NT2/D1 (cell line): ENCODE data around the gene ELMO1.

Source experiments
- DNase-seq: peaks from one replicate; pipeline ENCODE4 v3.0.0-alpha.2; 2011; ENCODE audit warnings: low read depth, low spot score
- H3K27me3 ChIP-seq: 2 replicates; pipeline ENCODE4 v1.6.0; 2011; ENCODE audit warnings: mild to moderate bottlenecking; ENCODE audit not compliant: insufficient read length, insufficient read depth
- H3K36me3 ChIP-seq: 2 replicates; pipeline ENCODE4 v1.6.1; 2011; ENCODE audit warnings: mild to moderate bottlenecking, low read length, mixed read lengths; ENCODE audit not compliant: insufficient read depth, insufficient read length
- H3K4me1 ChIP-seq: 2 replicates; pipeline ENCODE4 v1.5.1; 2011; ENCODE audit not compliant: insufficient read depth, insufficient read length
- H3K4me3 ChIP-seq: 2 replicates; pipeline ENCODE4 v1.5.1; 2011; ENCODE audit warnings: low read depth; ENCODE audit not compliant: insufficient read length
- H3K9ac ChIP-seq: 2 replicates; pipeline ENCODE4 v1.6.0; 2011; ENCODE audit warnings: low read depth; ENCODE audit not compliant: insufficient read length
- H3K9me3 ChIP-seq: 2 replicates; pipeline ENCODE4 v1.5.1; 2011; ENCODE audit warnings: mild to moderate bottlenecking, low read length; ENCODE audit not compliant: insufficient read depth
- SUZ12 ChIP-seq: IDR thresholded peaks from 2 replicates; pipeline ENCODE4 v1.6.1; 2011; ENCODE audit not compliant: insufficient read length, insufficient read depth; ENCODE audit errors: extremely low read depth
- YY1 ChIP-seq: IDR thresholded peaks from 2 replicates; pipeline ENCODE4 v1.6.1; 2011; ENCODE audit not compliant: insufficient read length, insufficient read depth
- ZNF274 ChIP-seq: IDR thresholded peaks from 2 replicates; pipeline ENCODE4 v1.6.1; 2011; ENCODE audit warnings: mild to moderate bottlenecking, low read depth, low read length

Gene ELMO1

GRCh38 chr7:36943591-36944435 lies 504.9 kb downstream of the ELMO1 start:
- Histone ChIP-seq H3K4me3 (no peak overlapping the region), H3K36me3 (no peaks in the 10 kb centered on the region), H3K9me3 (peaks cover 51% of the 10 kb centered on the region), H3K27me3 (no peaks in the 10 kb centered on the region), H3K9ac (no peak overlapping the region), H3K4me1 (no peaks in the 10 kb centered on the region)
- no peak for TF ChIP-seq YY1
- no peak for TF ChIP-seq SUZ12
- no peak for TF ChIP-seq ZNF274
- DNase-seq, result no peak

- TF ChIP-seq ZNF274, result no peak
- TF ChIP-seq YY1, result no peak
- no peak for TF ChIP-seq SUZ12
- no peak overlapping the region for H3K4me3 ChIP-seq
- H3K9me3 ChIP-seq, result peaks cover 60% of the 10 kb centered on the region
- no peak overlapping the region for H3K9ac ChIP-seq
- no peaks in the 10 kb centered on the region for H3K27me3 ChIP-seq
- no peak for DNase-seq
- H3K4me1 ChIP-seq, result no peaks in the 10 kb centered on the region
- H3K36me3 ChIP-seq, result no peaks in the 10 kb centered on the region
Measured at GRCh38 chr7:36942955-36943354, 505.7 kb downstream of the ELMO1 start.

DNA sequence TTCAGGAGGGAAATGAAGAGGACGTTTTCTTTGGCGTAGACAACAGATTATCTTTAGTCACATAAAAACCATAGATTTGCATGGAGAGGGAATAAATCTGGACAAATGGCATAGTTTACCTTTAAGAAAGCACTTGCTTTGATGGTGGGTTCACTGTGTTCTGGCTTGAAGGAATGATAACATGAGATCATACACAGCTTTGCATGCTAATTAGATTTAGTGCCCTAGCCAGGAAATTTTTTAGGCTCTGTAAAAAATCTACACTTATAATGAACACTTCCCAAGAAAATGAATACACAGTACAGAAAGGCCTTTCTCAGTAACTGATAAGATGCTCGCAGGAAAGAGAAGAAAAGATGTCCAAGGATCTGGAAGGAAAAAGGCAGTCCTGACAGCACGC lies 506.1 kb downstream of the ELMO1 start:
- no peak for TF ChIP-seq ZNF274
- TF ChIP-seq SUZ12, result no peak
- no peak for TF ChIP-seq YY1
- H3K9me3 ChIP-seq, result peaks cover 61% of the 10 kb centered on the region
- H3K9ac ChIP-seq, result no peak overlapping the region
- DNase-seq, result no peak
- H3K36me3 ChIP-seq, result no peaks in the 10 kb centered on the region
- H3K4me3 ChIP-seq, result no peak overlapping the region
- H3K4me1 ChIP-seq, result no peaks in the 10 kb centered on the region
- H3K27me3 ChIP-seq, result no peaks in the 10 kb centered on the region

GRCh38 chr7:36942025-36942424 lies 506.6 kb downstream of the ELMO1 start:
- no peak for DNase-seq
- Histone ChIP-seq H3K9ac (no peak overlapping the region), H3K9me3 (peaks cover 61% of the 10 kb centered on the region), H3K27me3 (no peaks in the 10 kb centered on the region), H3K36me3 (no peaks in the 10 kb centered on the region), H3K4me3 (no peak overlapping the region), H3K4me1 (no peaks in the 10 kb centered on the region)
- no peak for TF ChIP-seq YY1
- TF ChIP-seq ZNF274, result no peak
- TF ChIP-seq SUZ12, result no peak

GRCh38 chr7:36941359-36941758 lies 507.3 kb downstream of the ELMO1 start:
- Histone ChIP-seq H3K27me3 (no peaks in the 10 kb centered on the region), H3K4me1 (no peaks in the 10 kb centered on the region), H3K4me3 (no peak overlapping the region), H3K9ac (no peak overlapping the region), H3K9me3 (peaks cover 65% of the 10 kb centered on the region), H3K36me3 (no peaks in the 10 kb centered on the region)
- DNase-seq, result no peak
- no peak for TF ChIP-seq YY1

- TF ChIP-seq ZNF274 (no peak), SUZ12 (no peak), YY1 (no peak)
- H3K4me1 ChIP-seq, result no peaks in the 10 kb centered on the region
Measured at GRCh38 chr7:36939816-36940215, 508.8 kb downstream of the ELMO1 start.

DNA sequence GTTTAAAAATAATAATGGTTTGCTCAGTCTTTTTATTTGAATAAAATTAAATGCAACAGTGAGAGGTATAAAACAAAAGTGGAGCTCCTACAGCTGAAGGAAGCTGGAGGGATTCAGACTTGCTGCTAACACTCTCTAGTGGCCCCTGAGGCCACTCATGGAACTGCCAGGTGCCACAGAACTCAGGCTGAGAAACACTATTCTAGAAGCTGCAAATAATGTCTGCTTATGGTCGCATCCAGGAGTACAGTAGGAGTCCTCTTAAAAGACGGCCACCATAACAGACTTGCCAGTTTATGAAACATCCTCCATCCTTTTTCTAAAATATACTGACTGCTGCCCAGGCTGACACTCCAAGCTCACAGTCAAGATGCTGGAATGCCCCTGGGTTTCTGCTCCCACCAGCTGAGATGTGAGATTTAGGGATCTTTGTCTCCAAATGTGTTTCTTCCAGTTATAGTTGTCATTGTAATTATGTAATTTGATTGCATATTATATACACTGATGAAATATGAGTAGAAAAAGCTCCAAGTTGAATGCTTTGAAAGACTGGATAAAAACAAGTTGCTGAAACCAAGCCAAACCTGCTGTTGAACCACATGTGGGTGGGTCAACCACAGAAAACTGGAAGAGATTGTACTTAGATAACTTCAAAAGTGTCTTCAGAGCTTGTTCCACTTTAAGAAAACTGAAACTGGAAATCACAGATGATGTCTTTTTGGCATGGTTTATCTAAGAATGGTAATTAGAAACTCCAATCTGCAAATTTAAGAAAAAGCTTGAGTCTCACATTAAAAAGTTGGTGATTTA lies 510.7 kb downstream of the ELMO1 start:
- Histone ChIP-seq H3K9ac (no peak overlapping the region), H3K4me3 (no peak overlapping the region), H3K4me1 (no peaks in the 10 kb centered on the region), H3K36me3 (no peaks in the 10 kb centered on the region), H3K27me3 (no peaks in the 10 kb centered on the region), H3K9me3 (peaks cover 84% of the 10 kb centered on the region)
- no peak for TF ChIP-seq YY1
- peak; percentile 97 for TF ChIP-seq ZNF274
- TF ChIP-seq SUZ12, result no peak
- DNase-seq, result no peak

More at GRCh38 chr7:36939816-36940215, 508.8 kb downstream of the ELMO1 start:
- H3K9me3 ChIP-seq, result peaks cover 81% of the 10 kb centered on the region
- H3K36me3 ChIP-seq, result no peaks in the 10 kb centered on the region
- H3K9ac ChIP-seq, result no peak overlapping the region
- no peaks in the 10 kb centered on the region for H3K27me3 ChIP-seq
- no peak for DNase-seq
- H3K4me3 ChIP-seq, result no peak overlapping the region
